Endothelial cell of umbilical vein (primary cell): Measurements from ENCODE around the gene TEF.

Experiments
- CTCF ChIP-seq, 2 donors: IDR thresholded peaks; 1 replicate in 1 of 2; 2 replicates in 1 of 2; pipeline ENCODE4 v1.5.1; 2011; ENCODE audit warnings: low read length in 2 of 2, mild to moderate bottlenecking in 2 of 2, moderate library complexity in 2 of 2, control low read depth in 1 of 2, inconsistent platforms in 1 of 2, low read depth in 1 of 2; ENCODE audit not compliant: insufficient read depth in 1 of 2; ENCODE audit errors: extremely low read depth in 1 of 2
- POLR2A ChIP-seq: IDR thresholded peaks from 2 replicates; pipeline ENCODE4 v1.6.1; 2012; ENCODE audit warnings: low read depth, mild to moderate bottlenecking, control low read depth, low read length
- POLR2AphosphoS5 ChIP-seq: IDR thresholded peaks from 2 replicates; pipeline ENCODE4 v1.6.1; 2012; ENCODE audit warnings: low read depth, mild to moderate bottlenecking, control low read depth, low read length, moderate library complexity; ENCODE audit not compliant: insufficient read depth

DNA sequence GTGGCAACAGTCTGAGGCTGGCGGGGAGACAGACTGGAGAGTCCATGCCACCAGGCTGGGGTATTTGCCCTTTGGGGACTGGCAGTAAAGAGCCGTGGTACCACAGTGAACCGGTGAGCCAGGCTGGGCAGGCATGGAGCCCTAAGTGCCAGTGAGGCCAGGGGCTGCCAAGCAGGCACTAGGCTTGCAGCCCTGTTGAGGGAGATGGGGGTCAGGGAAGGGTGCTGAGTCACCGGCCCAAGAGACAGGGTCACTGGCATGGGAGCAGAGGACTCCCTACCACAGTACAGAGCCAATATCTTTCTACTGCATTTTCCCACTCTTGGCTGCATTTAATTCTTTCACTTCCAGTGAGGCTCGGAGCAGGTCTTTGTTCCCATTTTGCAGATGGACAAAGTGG lies 30.7 kb upstream of the TEF start:
- TF ChIP-seq POLR2A = no peak
- TF ChIP-seq CTCF (IDR thresholded peaks at IDR 0.05; ENCODE audit: extremely low read depth in 1 of 2, insufficient read depth in 1 of 2, low read depth in 1 of 2, low read length in 2 of 2) = no peak
- no peak for TF ChIP-seq POLR2AphosphoS5
